Measurements from ENCODE around the gene NELFCD.

- TF ChIP-seq CTCF (IDR thresholded peaks at IDR 0.05), result no peak
- TF ChIP-seq EZH2 (IDR thresholded peaks at IDR 0.05; ENCODE audit: borderline replicate concordance, insufficient read depth, low read depth, low read length, poor library complexity, severe bottlenecking), result no peak
These were observed 11.6 kb upstream of the NELFCD start for GRCh38 chr20:58969439-58969838.
